Trophoblast cell (in vitro differentiated cells and primary cell): ENCODE results near the gene RPTOR.

Source experiments
- DNase-seq, 2 donors: peaks; one replicate each; pipeline ENCODE4 v3.0.0-alpha.2; 2016
- H2AFZ ChIP-seq: 2 replicates; pipeline ENCODE4 v1.6.1; 2013; ENCODE audit warnings: low read length, moderate library complexity, mild to moderate bottlenecking; ENCODE audit not compliant: insufficient read depth, poor library complexity
- H2AK5ac ChIP-seq: 2 replicates; pipeline ENCODE4 v1.6.1; 2013; ENCODE audit warnings: mild to moderate bottlenecking, low read length
- H2BK120ac ChIP-seq: 2 replicates; pipeline ENCODE4 v1.6.1; 2013; ENCODE audit warnings: low read length, mild to moderate bottlenecking, moderate library complexity; ENCODE audit not compliant: insufficient read depth, poor library complexity
- H2BK12ac ChIP-seq: 2 replicates; pipeline ENCODE4 v1.6.1; 2013; ENCODE audit warnings: mild to moderate bottlenecking, low read length, moderate library complexity
- H2BK5ac ChIP-seq: 2 replicates; pipeline ENCODE4 v1.6.1; 2013; ENCODE audit warnings: low read length, low read depth, moderate library complexity, mild to moderate bottlenecking; ENCODE audit not compliant: poor library complexity
- H3K14ac ChIP-seq: 2 replicates; pipeline ENCODE4 v1.6.1; 2013; ENCODE audit warnings: mild to moderate bottlenecking, low read length
- H3K18ac ChIP-seq: 2 replicates; pipeline ENCODE4 v1.6.1; 2013; ENCODE audit warnings: mild to moderate bottlenecking, low read length
- H3K23ac ChIP-seq: 2 replicates; pipeline ENCODE4 v1.6.1; 2013; ENCODE audit warnings: low read length
- H3K27ac ChIP-seq: 2 replicates; pipeline ENCODE4 v1.5.1; 2013; ENCODE audit warnings: low read depth, mild to moderate bottlenecking, inconsistent platforms, low read length, moderate library complexity
- H3K27me3 ChIP-seq: 2 replicates; pipeline ENCODE4 v1.6.1; 2013; ENCODE audit warnings: inconsistent platforms, mild to moderate bottlenecking, low read length, moderate library complexity; ENCODE audit not compliant: insufficient read depth
- H3K36me3 ChIP-seq, 2 experiments: 1 replicate in 1 of 2; 2 replicates in 1 of 2; pipeline ENCODE4 v1.6.1; 2013; ENCODE audit warnings: low read length in 2 of 2, mild to moderate bottlenecking in 2 of 2, moderate library complexity in 1 of 2; ENCODE audit not compliant: insufficient read depth in 2 of 2, control insufficient read depth in 1 of 2
- H3K4ac ChIP-seq: 2 replicates; pipeline ENCODE4 v1.6.1; 2013; ENCODE audit warnings: low read depth, mild to moderate bottlenecking, low read length, moderate library complexity
- H3K4me1 ChIP-seq, 2 experiments: 1 replicate in 1 of 2; 2 replicates in 1 of 2; pipeline ENCODE4 v1.6.1; 2013; ENCODE audit warnings: low read length in 2 of 2, mild to moderate bottlenecking in 2 of 2, moderate library complexity in 1 of 2; ENCODE audit not compliant: insufficient read depth in 2 of 2, control insufficient read depth in 1 of 2
- H3K4me2 ChIP-seq: 2 replicates; pipeline ENCODE4 v1.6.1; 2013; ENCODE audit warnings: inconsistent platforms, mild to moderate bottlenecking, low read length, moderate library complexity
- H3K4me3 ChIP-seq: 2 replicates; pipeline ENCODE4 v1.5.1; 2013; ENCODE audit warnings: mild to moderate bottlenecking, low read depth, low read length, inconsistent platforms
- H3K79me1 ChIP-seq: one replicate; pipeline ENCODE4 v1.6.1; 2013; ENCODE audit warnings: low read length
- H3K79me2 ChIP-seq: 2 replicates; pipeline ENCODE4 v1.6.1; 2013; ENCODE audit warnings: low read length, mild to moderate bottlenecking; ENCODE audit not compliant: control insufficient read depth, insufficient read depth, poor library complexity
- H3K9ac ChIP-seq: 2 replicates; pipeline ENCODE4 v1.6.1; 2013; ENCODE audit warnings: mild to moderate bottlenecking, low read length
- H3K9me3 ChIP-seq: 2 replicates; pipeline ENCODE4 v1.6.1; 2013; ENCODE audit warnings: low read depth, mild to moderate bottlenecking, control low read depth, inconsistent platforms, low read length; ENCODE audit not compliant: insufficient read depth
- H4K12ac ChIP-seq: 2 replicates; pipeline ENCODE4 v1.6.1; 2013; ENCODE audit warnings: low read depth, mild to moderate bottlenecking, low read length, moderate library complexity
- H4K8ac ChIP-seq: 2 replicates; pipeline ENCODE4 v1.6.1; 2013; ENCODE audit warnings: low read depth, mild to moderate bottlenecking, low read length, moderate library complexity
- H4K91ac ChIP-seq: one replicate; pipeline ENCODE4 v1.6.1; 2013; ENCODE audit warnings: low read depth, mild to moderate bottlenecking, low read length, moderate library complexity
- WGBS: extraction: QIAGEN DNeasy Blood & Tissue Kit; methylation state at CpG from one replicate; pipeline ENCODE4 v1.1.7; 2013; ENCODE audit warnings: missing lambda C conversion rate; ENCODE audit not compliant: insufficient read length, insufficient coverage; ENCODE audit errors: extremely low coverage; 5-methylcytosine and 5-hydroxymethylcytosine counted together

Gene RPTOR

GRCh38 chr17:80611816-80612215, 67.2 kb downstream of the RPTOR start:
- Histone ChIP-seq H3K9me3 (no peaks in the 10 kb centered on the region), H3K23ac (no peak overlapping the region), H2BK5ac (no peak overlapping the region)

GRCh38 chr17:80612997-80613731, 68.5 kb downstream of the RPTOR start:
- H2BK5ac ChIP-seq, result no peak overlapping the region
- no peak overlapping the region for H4K12ac ChIP-seq
- H2BK12ac ChIP-seq, result no peak overlapping the region
- H2AK5ac ChIP-seq, result no peak overlapping the region
- DNase-seq, result no peak
- H3K9me3 ChIP-seq, result no peaks in the 10 kb centered on the region
- H3K4me1 ChIP-seq, result no peaks in the 10 kb centered on the region
- no peak overlapping the region for H3K4me2 ChIP-seq
- H3K9ac ChIP-seq, result no peak overlapping the region
- H3K79me2 ChIP-seq, result peaks cover 2% of the 10 kb centered on the region
- no peak overlapping the region for H3K4me3 ChIP-seq
- H3K79me1 ChIP-seq, result no peaks in the 10 kb centered on the region
- no peak overlapping the region for H4K8ac ChIP-seq
- H3K18ac ChIP-seq, result no peak overlapping the region
- H3K23ac ChIP-seq, result no peak overlapping the region
- H3K4ac ChIP-seq, result no peak overlapping the region
- H2BK120ac ChIP-seq, result no peak overlapping the region
- H4K91ac ChIP-seq, result no peak overlapping the region
- H3K14ac ChIP-seq, result no peak overlapping the region
- no peak overlapping the region for H3K27ac ChIP-seq
- WGBS, result no CpG with 5 or more reads among the region's 15 CpGs
- no peak overlapping the region for H2AFZ ChIP-seq
- H3K36me3 ChIP-seq, result no peaks in the 10 kb centered on the region
- no peaks in the 10 kb centered on the region for H3K27me3 ChIP-seq

More at GRCh38 chr17:80611816-80612215, 67.2 kb downstream of the RPTOR start:
- Histone ChIP-seq H4K91ac (no peak overlapping the region), H3K14ac (no peak overlapping the region), H2AK5ac (no peak overlapping the region), H3K27me3 (no peaks in the 10 kb centered on the region), H3K9ac (no peak overlapping the region), H3K36me3 (no peaks in the 10 kb centered on the region), H3K4me2 (no peak overlapping the region), H3K79me2 (peaks cover 2% of the 10 kb centered on the region), H2AFZ (no peak overlapping the region), H3K4ac (no peak overlapping the region), H3K4me3 (no peak overlapping the region), H3K18ac (no peak overlapping the region), H2BK120ac (no peak overlapping the region), H4K8ac (no peak overlapping the region), H3K27ac (no peak overlapping the region), H3K79me1 (no peaks in the 10 kb centered on the region), H2BK12ac (no peak overlapping the region), H3K4me1 (no peaks in the 10 kb centered on the region), H4K12ac (no peak overlapping the region)
- DNase-seq, result no peak
- no CpG with 5 or more reads among the region's 1 CpG for WGBS

DNA sequence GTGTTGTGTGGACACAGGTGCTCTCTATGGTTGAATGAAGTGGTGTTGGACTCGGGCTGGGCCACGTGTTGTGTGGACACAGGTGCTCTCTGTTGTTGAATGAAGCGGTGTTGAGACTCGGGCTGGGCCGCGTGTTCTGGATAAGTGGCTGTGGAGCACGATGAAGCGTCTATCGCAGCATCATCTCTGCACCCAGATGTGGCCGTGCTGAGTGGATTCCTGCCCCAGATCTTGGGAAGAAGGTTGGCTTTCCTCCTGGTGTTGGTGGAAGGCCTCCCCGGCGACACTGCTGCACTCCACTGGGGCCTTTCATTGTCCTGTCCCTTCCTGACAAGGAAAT, 69.1 kb downstream of the RPTOR start:
- no peak overlapping the region for H3K23ac ChIP-seq
- H3K14ac ChIP-seq, result no peak overlapping the region
- no CpG with 5 or more reads among the region's 12 CpGs for WGBS
- H3K18ac ChIP-seq, result no peak overlapping the region
- no peak overlapping the region for H3K4me2 ChIP-seq
- no peak overlapping the region for H4K12ac ChIP-seq
- H3K9ac ChIP-seq, result no peak overlapping the region
- peaks cover 2% of the 10 kb centered on the region for H3K79me2 ChIP-seq
- H3K4me3 ChIP-seq, result no peak overlapping the region
- no peaks in the 10 kb centered on the region for H3K36me3 ChIP-seq
- DNase-seq, result no peak
- no peaks in the 10 kb centered on the region for H3K79me1 ChIP-seq
- H2BK120ac ChIP-seq, result no peak overlapping the region
- H4K8ac ChIP-seq, result no peak overlapping the region
- no peaks in the 10 kb centered on the region for H3K27me3 ChIP-seq
- H3K4me1 ChIP-seq, result no peaks in the 10 kb centered on the region
- no peak overlapping the region for H2AFZ ChIP-seq
- no peak overlapping the region for H2BK5ac ChIP-seq
- H3K4ac ChIP-seq, result no peak overlapping the region
- no peaks in the 10 kb centered on the region for H3K9me3 ChIP-seq
- H2AK5ac ChIP-seq, result no peak overlapping the region
- no peak overlapping the region for H3K27ac ChIP-seq
- no peak overlapping the region for H4K91ac ChIP-seq
- H2BK12ac ChIP-seq, result no peak overlapping the region

GRCh38 chr17:80614332-80615047, 69.9 kb downstream of the RPTOR start:
- peak in 1 of 2 donors; percentile 42 for DNase-seq
- no peaks in the 10 kb centered on the region for H3K79me2 ChIP-seq
- H4K8ac ChIP-seq, result no peak overlapping the region
- H3K4ac ChIP-seq, result no peak overlapping the region
- no peak overlapping the region for H3K27ac ChIP-seq
- no peak overlapping the region for H4K12ac ChIP-seq
- H2AK5ac ChIP-seq, result no peak overlapping the region
- no peak overlapping the region for H3K14ac ChIP-seq
- no peak overlapping the region for H3K23ac ChIP-seq
- H3K18ac ChIP-seq, result no peak overlapping the region
- H3K4me2 ChIP-seq, result no peak overlapping the region
- H2BK12ac ChIP-seq, result no peak overlapping the region
- H3K9me3 ChIP-seq, result no peaks in the 10 kb centered on the region
- H3K4me1 ChIP-seq, result peaks cover 2 to 5% of the 10 kb centered on the region in 2 experiments
- H3K27me3 ChIP-seq, result no peaks in the 10 kb centered on the region
- no peak overlapping the region for H2BK5ac ChIP-seq
- no peak overlapping the region for H3K9ac ChIP-seq
- peaks cover under 1% of the 10 kb centered on the region for H3K79me1 ChIP-seq
- no CpG with 5 or more reads among the region's 12 CpGs for WGBS
- no peak overlapping the region for H4K91ac ChIP-seq
- no peak overlapping the region for H3K4me3 ChIP-seq
- no peaks in the 10 kb centered on the region for H3K36me3 ChIP-seq
- H2AFZ ChIP-seq, result no peak overlapping the region
- H2BK120ac ChIP-seq, result no peak overlapping the region
